ENCODE results near the gene ESYT2. TPM values are rescaled to one million over a fixed set of nuclear protein-coding genes. Genes with fewer than 3 reads are reported as not detected.

ESYT2 gene
- total RNA-seq, 1 experiment from 2014 or later = 59.4 TPM

GRCh38 chr7:158742065-158742821, 87.1 kb downstream of the ESYT2 start:
- H3K36me3 ChIP-seq (ENCODE audit: control insufficient read depth, insufficient read depth, low read length) = peaks cover 3% of the 10 kb centered on the region
- no peaks in the 10 kb centered on the region for H3K4me1 ChIP-seq
- TF ChIP-seq CTCF (IDR thresholded peaks at IDR 0.05; ENCODE audit: insufficient read depth in 1 of 2, low read depth in 1 of 2, low read length in 1 of 2, severe bottlenecking in 1 of 2, unreplicated experiment in 1 of 2) = no peak
- H3K9me3 ChIP-seq = no peaks in the 10 kb centered on the region
- Mint-ChIP-seq H3K9me3 (ENCODE audit: unreplicated experiment) (no peaks in the 10 kb centered on the region), H3K4me3 (ENCODE audit: unreplicated experiment) (no peak overlapping the region), H3K4me1 (ENCODE audit: low read depth, unreplicated experiment) (peaks cover 7% of the 10 kb centered on the region), H3K36me3 (ENCODE audit: insufficient read depth, unreplicated experiment) (peaks cover 86% of the 10 kb centered on the region), H3K27me3 (ENCODE audit: insufficient read depth, unreplicated experiment) (no peaks in the 10 kb centered on the region), H3K27ac (ENCODE audit: unreplicated experiment) (no peak overlapping the region)
- intact Hi-C loops (cut with micrococcal nuclease; ENCODE audit: unreplicated experiment) = no loop called here
- no peak overlapping the region for H3K4me3 ChIP-seq (ENCODE audit: low read depth, low read length)
- BruUV-seq (replicated peaks) = no TSS peak
- no peaks in the 10 kb centered on the region for H3K27me3 ChIP-seq (replicated peaks; ENCODE audit: control insufficient read depth, insufficient read depth, low read length)
- ChIA-PET POLR2A (no interaction called here), CTCF (no interaction called here)
- no peak for DNase-seq

- Histone ChIP-seq H3K9me3 (no peaks in the 10 kb centered on the region), H3K4me3 (ENCODE audit: low read depth, low read length) (no peak overlapping the region), H3K36me3 (ENCODE audit: control insufficient read depth, insufficient read depth, low read length) (peaks cover 3% of the 10 kb centered on the region), H3K27me3 (replicated peaks; ENCODE audit: control insufficient read depth, insufficient read depth, low read length) (no peaks in the 10 kb centered on the region), H3K4me1 (no peaks in the 10 kb centered on the region)
- Mint-ChIP-seq H3K4me1 (ENCODE audit: low read depth, unreplicated experiment) (peaks cover 7% of the 10 kb centered on the region), H3K27ac (ENCODE audit: unreplicated experiment) (no peak overlapping the region), H3K4me3 (ENCODE audit: unreplicated experiment) (no peak overlapping the region), H3K27me3 (ENCODE audit: insufficient read depth, unreplicated experiment) (no peaks in the 10 kb centered on the region), H3K36me3 (ENCODE audit: insufficient read depth, unreplicated experiment) (peaks cover 83% of the 10 kb centered on the region), H3K9me3 (ENCODE audit: unreplicated experiment) (no peaks in the 10 kb centered on the region)
- DNase-seq = no peak
- no peak for TF ChIP-seq CTCF (IDR thresholded peaks at IDR 0.05; ENCODE audit: insufficient read depth in 1 of 2, low read depth in 1 of 2, low read length in 1 of 2, severe bottlenecking in 1 of 2, unreplicated experiment in 1 of 2)
- ChIA-PET CTCF (interaction anchor here (0.7 kb wide), 1 partner anchor 114 kb away, joined by 3 read pairs; no protein-coding TSS in a partner anchor), POLR2A (interaction anchor here (1.0 kb wide), 1 partner anchor 36 kb away, joined by 3 read pairs; the partner anchor contains the start of gene NCAPG2)
- BruUV-seq (replicated peaks) = no TSS peak
- intact Hi-C loops (cut with micrococcal nuclease; ENCODE audit: unreplicated experiment) = no loop called here
Observed at GRCh38 chr7:158741294-158741666, 88.0 kb downstream of the ESYT2 start.

- Mint-ChIP-seq H3K27me3 (ENCODE audit: insufficient read depth, unreplicated experiment) (no peaks in the 10 kb centered on the region), H3K9me3 (ENCODE audit: unreplicated experiment) (no peaks in the 10 kb centered on the region), H3K27ac (ENCODE audit: unreplicated experiment) (no peak overlapping the region), H3K4me1 (ENCODE audit: low read depth, unreplicated experiment) (peaks cover 7% of the 10 kb centered on the region), H3K4me3 (ENCODE audit: unreplicated experiment) (no peak overlapping the region), H3K36me3 (ENCODE audit: insufficient read depth, unreplicated experiment) (peaks cover 83% of the 10 kb centered on the region)
- no peaks in the 10 kb centered on the region for H3K4me1 ChIP-seq
- H3K9me3 ChIP-seq = no peaks in the 10 kb centered on the region
- no TSS peak for BruUV-seq (replicated peaks)
- H3K36me3 ChIP-seq (ENCODE audit: control insufficient read depth, insufficient read depth, low read length) = peaks cover 3% of the 10 kb centered on the region
- no peak for TF ChIP-seq CTCF (IDR thresholded peaks at IDR 0.05; ENCODE audit: insufficient read depth in 1 of 2, low read depth in 1 of 2, low read length in 1 of 2, severe bottlenecking in 1 of 2, unreplicated experiment in 1 of 2)
- intact Hi-C loops (cut with micrococcal nuclease; ENCODE audit: unreplicated experiment) = no loop called here
- no peak for DNase-seq
- ChIA-PET CTCF (interaction anchor here (0.7 kb wide), 1 partner anchor 114 kb away, joined by 3 read pairs; no protein-coding TSS in a partner anchor), POLR2A (interaction anchor here (1.0 kb wide), 1 partner anchor 36 kb away, joined by 3 read pairs; the partner anchor contains the start of gene NCAPG2)
- H3K27me3 ChIP-seq (replicated peaks; ENCODE audit: control insufficient read depth, insufficient read depth, low read length) = no peaks in the 10 kb centered on the region
- no peak overlapping the region for H3K4me3 ChIP-seq (ENCODE audit: low read depth, low read length)
Observed at GRCh38 chr7:158740657-158741293, 88.5 kb downstream of the ESYT2 start.

All from Caco-2 (cell line).